NCI-H2227 (cell line): ENCODE measurements around the gene ROBO3.
A peak's percentile ranks its signal among the peaks of the same experiment; 100 is the strongest.

ENCODE experiments used
- DNase-seq: peaks from one replicate; lab custom pipeline; 2025; ENCODE audit not compliant: unreplicated experiment; lab: John Stamatoyannopoulos, UW

ROBO3 gene

GRCh38 chr11:124865181-124865901, at the start of gene ROBO3:
TSS of gene ROBO3 (plus strand) at chr11:124865432. CDS start at chr11:124865578, 146 bp downstream.
- peak; percentile 11 for DNase-seq

DNA sequence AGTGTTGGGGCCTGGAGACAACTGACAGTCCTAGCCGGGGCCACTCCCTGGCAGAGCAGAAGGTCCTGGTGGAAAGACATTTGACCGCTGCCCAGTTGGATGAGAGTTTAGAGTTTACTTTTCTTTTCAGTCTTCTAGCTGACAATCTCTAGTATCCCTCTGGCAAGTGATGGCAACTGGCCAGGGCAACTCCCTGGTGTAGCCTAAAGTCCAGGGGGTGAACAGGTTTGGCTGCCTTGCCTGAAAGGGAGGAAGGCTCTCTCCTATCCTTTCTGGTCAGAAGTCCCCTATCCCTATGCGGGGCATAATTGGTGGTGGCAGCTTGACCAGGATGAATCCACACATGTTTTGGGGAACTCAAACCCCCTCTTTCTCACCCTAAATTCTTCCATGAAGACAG, 48.2 kb upstream of the ROBO3 start:
- DNase-seq: no peak

DNA sequence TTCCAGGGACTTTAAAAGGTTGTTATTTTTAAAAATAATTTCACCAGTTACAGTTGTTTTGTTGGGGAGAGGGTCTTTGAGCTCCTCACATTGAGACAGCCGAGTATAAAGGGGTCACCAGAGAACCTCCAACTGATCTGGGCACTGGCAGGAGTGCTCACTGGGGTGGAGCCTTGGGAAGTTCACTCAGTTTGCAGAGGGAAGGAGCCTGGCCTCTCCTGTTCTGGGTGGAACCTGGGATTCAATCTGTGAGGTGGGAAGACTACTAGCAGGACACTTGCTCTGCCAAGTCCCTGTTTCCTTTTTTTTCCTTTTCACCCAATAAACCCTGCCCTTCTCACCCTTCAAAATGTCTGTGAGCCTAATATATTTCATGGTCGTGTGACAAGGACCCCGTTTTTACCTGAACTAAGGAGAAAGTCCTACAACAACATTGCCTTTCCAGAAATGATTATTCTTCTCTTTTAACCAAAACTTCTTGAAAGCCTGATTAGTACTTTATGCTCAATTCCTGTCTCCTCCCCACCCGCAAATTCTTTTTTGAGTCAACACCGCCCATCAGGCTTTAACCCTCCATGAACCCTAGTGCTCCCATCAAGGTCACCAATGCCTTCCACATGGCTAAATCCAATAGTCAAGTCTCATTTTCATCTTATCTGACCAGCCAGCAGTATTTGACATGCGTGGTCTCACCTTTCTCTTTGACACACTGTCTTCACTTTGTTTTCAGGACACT, 43.1 kb upstream of the ROBO3 start:
- no peak for DNase-seq

DNA sequence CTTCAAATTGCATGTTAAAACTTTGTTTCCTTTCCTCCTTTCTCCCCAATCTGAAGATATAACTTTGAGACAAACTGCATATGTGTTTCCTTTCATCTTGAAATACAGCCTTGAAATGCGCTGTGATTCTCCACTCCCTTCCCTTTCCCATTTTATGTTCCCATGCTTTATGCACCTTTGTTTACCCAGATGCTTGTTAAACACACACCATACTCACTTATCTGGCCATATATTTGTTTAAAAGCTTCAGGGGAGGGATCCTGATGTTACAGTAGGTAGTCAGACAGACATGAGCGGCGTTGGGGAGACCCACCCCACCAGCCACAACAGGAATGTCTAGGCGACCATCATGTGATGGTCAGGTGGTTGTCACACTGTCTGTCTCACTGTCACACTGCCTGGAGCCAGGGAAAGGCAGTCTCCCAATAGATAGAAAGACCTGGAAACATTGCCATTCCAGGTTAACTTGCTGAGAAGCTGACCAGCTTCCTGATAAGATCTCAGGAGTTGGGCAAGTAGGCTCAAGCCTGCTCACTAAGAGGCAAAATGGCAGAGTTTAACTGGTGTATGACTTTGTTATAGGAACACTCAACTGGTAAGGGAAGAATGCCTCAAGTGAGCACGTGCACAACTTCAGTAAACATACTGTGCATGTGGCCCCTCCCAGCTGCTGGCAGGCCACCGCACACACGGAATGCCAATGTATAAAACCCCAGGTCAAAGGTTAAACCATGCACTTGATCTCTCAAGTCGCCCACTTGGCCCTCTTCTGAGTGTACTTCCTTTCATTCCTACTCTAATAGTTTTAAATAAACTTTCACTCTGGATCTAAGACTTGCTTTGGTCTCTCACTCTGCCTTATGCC, 41.5 kb upstream of the ROBO3 start:
- no peak for DNase-seq

DNA sequence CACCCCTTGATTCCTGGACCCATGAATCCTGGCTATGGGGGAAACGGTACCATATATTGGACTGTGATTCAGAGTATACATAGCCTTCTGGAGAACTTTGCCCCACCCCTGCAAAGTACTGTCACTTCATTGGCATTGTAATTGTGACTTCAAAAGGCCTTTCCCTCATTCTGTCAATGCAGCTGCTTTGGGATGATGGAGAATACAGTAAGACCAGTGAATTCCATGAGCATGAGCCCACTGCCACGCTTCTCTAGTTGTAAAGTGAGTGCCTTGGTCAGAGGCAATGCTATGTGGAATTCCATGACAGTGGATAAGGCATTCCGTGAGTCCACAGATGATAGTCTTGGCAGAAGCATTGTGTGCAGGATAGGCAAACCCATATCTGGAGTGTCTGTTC, 39.4 kb upstream of the ROBO3 start:
- no peak for DNase-seq

DNA sequence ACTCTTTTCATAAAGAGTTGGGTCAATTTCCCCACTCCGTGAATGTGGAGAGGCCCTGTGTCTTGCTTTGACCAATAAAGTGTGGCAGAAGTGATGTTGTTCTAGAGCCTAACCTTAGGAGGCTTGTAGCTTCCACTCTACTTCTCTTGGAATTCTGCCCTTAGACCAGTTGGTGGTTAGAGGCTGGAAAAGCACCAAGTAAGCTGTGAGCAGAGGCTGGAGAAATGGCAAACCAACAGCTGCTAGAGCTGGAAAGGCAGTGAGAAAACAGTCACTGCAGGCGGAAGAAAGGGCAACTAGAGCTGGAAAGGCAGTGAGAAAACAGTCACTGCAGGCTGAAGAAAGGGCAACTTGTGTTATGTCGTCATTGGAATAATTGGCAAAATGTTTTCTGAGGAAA, 35.2 kb upstream of the ROBO3 start:
- no peak for DNase-seq

DNA sequence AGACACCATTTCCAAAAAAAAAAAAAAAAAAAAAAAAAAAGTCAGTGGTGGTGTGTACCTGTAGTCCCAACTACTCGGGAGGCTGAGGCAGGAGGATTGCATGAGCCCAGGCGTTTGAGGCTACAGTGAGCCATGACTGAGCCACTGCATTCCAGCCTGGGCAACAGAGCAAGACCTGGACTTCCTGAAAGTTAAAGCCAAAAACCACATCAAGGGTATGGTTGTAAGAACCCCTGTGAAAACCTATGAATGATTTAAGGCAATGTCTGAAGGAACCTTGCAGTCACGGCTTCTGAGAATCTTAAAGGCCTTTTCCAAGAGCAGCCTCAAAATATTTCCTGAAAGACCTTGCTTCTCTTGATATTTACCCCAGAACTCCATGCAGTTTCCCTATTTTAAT, 34.5 kb upstream of the ROBO3 start:
- no peak for DNase-seq

GRCh38 chr11:124831897-124832296, 33.3 kb upstream of the ROBO3 start:
- DNase-seq: no peak

- DNase-seq: no peak
These were observed 32.7 kb upstream of the ROBO3 start for GRCh38 chr11:124832571-124832970.

DNA sequence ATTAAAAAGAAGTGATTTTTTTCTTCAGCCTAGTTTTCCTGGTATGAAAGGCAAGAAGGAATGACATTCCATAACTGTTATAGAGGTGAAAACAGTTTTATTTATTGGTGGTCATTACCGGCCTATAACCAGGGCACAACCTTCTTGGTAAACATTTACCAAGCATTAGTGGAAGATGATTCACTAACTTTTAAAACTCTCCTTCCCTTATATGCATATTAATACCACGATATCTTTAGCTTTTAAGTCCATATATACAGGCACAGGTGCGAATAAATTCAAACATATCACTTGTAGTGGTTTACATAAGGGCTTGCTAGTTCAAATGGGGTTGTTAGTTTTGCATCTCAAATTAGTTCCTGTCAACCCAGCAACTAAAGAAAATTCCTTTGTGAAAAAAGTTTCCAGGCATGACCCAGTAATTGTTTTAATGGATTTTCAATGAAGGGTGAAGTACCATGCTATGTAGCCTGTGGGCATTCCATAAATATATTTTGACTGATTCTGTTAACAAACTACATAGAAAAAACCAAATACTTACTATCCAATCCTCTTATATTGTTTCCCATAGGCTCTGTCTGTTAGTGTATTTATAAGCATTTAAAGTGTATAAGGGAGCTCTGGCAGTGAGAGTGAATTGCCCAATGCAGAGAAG, 30.6 kb upstream of the ROBO3 start:
- no peak for DNase-seq

DNA sequence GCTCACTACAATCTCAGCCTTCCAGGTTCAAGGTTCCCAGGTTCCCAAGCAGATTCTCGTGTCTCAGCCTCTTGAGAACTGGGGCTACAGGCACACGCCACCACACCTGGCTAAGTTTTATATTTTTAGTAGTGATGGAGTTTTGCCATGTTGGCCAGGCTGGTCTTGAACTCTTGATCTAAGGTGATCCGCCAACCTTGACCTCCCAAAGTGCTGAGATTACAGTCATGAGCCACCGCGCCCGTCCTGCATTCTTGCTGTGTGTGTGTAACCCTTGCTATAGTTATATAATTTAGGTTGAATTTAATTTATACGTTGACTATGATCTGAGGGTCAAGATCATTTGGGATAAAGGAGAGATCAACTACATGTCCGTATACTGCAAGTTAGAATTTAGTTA, 29.3 kb upstream of the ROBO3 start:
- DNase-seq: no peak

DNA sequence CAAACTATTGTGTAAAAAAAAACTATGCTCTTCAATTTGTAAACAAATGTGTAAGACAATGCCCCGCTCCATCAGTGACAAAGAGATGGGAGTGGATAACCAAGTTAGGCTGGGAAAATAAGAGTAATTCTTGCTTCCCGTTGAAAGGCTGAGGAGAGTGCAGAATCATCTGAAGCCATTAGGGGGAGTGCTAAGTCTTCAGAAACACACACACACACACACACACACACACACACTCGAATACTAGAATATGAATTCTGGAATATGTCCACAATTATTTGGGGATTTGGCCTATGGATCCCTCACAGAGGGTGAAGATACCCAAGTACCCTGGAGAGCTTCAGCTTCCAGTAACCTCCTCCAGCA, 27.8 kb upstream of the ROBO3 start:
- peak; percentile 84 for DNase-seq

DNA sequence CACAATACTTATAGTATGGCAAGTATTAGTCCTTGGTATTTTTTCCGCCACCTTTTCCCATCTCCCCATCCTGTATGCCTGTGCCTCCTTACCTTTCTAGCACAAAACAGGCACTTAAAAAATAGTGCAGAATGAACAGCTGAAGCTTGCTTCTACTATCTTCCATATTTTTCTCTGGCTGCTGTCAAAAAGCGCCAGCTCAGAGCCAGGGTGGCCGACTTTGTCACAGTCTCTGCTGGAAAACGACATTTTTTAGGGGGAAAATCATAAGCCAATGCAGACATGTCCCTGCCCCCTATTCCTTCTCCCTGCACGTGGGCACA, 26.5 kb upstream of the ROBO3 start:
- no peak for DNase-seq

GRCh38 chr11:124839128-124839971, 25.9 kb upstream of the ROBO3 start:
- DNase-seq: peak; percentile 65

DNA sequence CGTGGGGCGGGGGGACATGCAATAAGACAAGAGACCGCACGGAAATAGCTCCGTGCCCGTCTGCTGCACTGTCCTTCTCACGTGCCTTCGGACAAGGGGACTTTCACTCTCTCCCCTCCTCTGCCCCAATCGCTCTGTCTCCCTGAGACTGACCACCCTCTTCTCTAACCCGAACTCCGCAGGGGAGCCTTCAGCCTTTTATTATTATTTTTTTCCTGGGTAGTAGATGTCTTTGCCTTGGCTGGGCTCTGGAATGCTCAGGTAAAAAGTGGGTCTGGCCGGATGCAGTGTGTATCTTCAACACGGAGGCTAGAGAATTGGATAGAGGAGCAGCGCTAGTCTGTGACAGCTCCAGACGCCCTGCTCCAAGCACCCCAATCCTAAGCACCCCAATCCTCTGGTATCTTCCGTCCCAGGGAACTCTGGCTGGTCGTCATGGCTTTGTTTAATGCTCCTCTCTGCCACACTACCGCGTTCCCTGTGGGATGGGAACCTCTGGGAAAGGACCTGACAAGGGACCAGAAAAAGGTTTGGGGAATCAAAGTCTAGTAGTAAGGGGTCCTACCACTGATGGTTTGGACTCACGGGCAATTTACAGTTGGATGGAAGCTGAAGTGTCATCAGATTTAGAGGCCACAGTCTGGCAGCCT, 25.1 kb upstream of the ROBO3 start:
- DNase-seq: no peak

- no peak for DNase-seq
These were observed 24.6 kb upstream of the ROBO3 start for GRCh38 chr11:124840666-124841065.

DNA sequence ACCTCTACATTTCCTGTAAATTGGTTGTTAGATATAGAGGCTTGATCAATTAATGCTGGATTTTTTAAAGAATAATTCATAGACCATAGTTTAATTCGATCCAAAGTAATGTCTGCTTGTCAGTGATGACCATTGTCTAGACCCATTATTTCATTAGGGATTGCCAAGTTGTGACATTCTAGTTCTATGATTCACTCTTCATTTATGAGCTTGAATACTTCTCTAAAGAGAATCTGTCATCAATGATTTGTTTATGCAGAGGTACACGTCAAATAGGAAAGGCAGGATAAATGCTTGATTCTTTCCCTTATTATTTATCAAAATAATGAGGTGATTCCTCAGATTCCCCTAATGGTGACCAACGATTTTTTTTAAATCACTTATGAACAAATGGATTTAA, 24.0 kb upstream of the ROBO3 start:
- DNase-seq: no peak

- no peak for DNase-seq
These were observed 23.4 kb upstream of the ROBO3 start for GRCh38 chr11:124841840-124842239.

- DNase-seq: no peak
These were observed 22.9 kb upstream of the ROBO3 start for GRCh38 chr11:124842305-124842704.

DNA sequence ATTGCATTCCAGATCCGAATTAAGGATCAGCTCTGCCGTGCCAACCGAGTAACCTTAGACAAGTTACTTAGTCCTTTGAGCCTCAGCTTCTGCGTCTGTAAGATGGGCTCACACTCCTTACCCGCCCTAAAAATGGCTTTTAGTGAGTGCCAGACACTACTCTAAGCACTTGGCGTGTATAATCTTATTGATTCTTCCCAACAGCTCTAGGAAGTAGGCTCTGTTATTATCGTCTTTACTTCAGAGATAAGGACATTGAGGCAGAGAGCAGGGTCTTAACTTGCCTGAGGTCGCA, 21.7 kb upstream of the ROBO3 start:
- no peak for DNase-seq
